ENCODE measurements around the gene CTDSPL.

The CTDSPL gene

GRCh38 chr3:37858742-37859141, 2.9 kb upstream of the CTDSPL start:
- Histone ChIP-seq H3K4me3 (replicated peaks; ENCODE audit: insufficient read depth, low read length) (no peak overlapping the region), H3K27me3 (ENCODE audit: insufficient read depth, poor library complexity, severe bottlenecking) (peaks cover 35% of the 10 kb centered on the region), H3K27ac (replicated peaks) (no peak overlapping the region)
- TF ChIP-seq SPI1 (IDR thresholded peaks at IDR 0.05; ENCODE audit: borderline replicate concordance, low read depth) = no peak
- TF ChIP-seq CTCF (IDR thresholded peaks at IDR 0.05; ENCODE audit: insufficient read depth, low read length) = no peak
- TF ChIP-seq REST (IDR thresholded peaks at IDR 0.05; ENCODE audit: insufficient replicate concordance, low read depth) = no peak
- TF ChIP-seq POLR2AphosphoS5 (IDR thresholded peaks at IDR 0.05; ENCODE audit: low read depth) = no peak
- no peak for TF ChIP-seq GABPA (IDR thresholded peaks at IDR 0.05; ENCODE audit: low read depth)
- no peak for DNase-seq (ENCODE audit: low read depth in 1 of 2, low spot score in 1 of 2)

- DNase-seq (ENCODE audit: low read depth in 1 of 2, low spot score in 1 of 2) = no peak
- TF ChIP-seq GABPA (IDR thresholded peaks at IDR 0.05; ENCODE audit: low read depth) = no peak
- no peak for TF ChIP-seq REST (IDR thresholded peaks at IDR 0.05; ENCODE audit: insufficient replicate concordance, low read depth)
- TF ChIP-seq SPI1 (IDR thresholded peaks at IDR 0.05; ENCODE audit: borderline replicate concordance, low read depth) = no peak
- TF ChIP-seq POLR2AphosphoS5 (IDR thresholded peaks at IDR 0.05; ENCODE audit: low read depth) = no peak
- no peak for TF ChIP-seq CTCF (IDR thresholded peaks at IDR 0.05; ENCODE audit: insufficient read depth, low read length)
- Histone ChIP-seq H3K27ac (replicated peaks) (no peak overlapping the region), H3K27me3 (ENCODE audit: insufficient read depth, poor library complexity, severe bottlenecking) (peaks cover 40% of the 10 kb centered on the region), H3K4me3 (replicated peaks; ENCODE audit: insufficient read depth, low read length) (no peak overlapping the region)
These were observed 2.3 kb upstream of the CTDSPL start for GRCh38 chr3:37859354-37859753.

GRCh38 chr3:37859908-37860199, 1.8 kb upstream of the CTDSPL start:
- no peak for TF ChIP-seq REST (IDR thresholded peaks at IDR 0.05; ENCODE audit: insufficient replicate concordance, low read depth)
- no peak for TF ChIP-seq POLR2AphosphoS5 (IDR thresholded peaks at IDR 0.05; ENCODE audit: low read depth)
- no peak for TF ChIP-seq GABPA (IDR thresholded peaks at IDR 0.05; ENCODE audit: low read depth)
- TF ChIP-seq SPI1 (IDR thresholded peaks at IDR 0.05; ENCODE audit: borderline replicate concordance, low read depth) = no peak
- no peak for TF ChIP-seq CTCF (IDR thresholded peaks at IDR 0.05; ENCODE audit: insufficient read depth, low read length)
- H3K27me3 ChIP-seq (ENCODE audit: insufficient read depth, poor library complexity, severe bottlenecking) = peaks cover 42% of the 10 kb centered on the region
- H3K4me3 ChIP-seq (replicated peaks; ENCODE audit: insufficient read depth, low read length) = no peak overlapping the region
- DNase-seq (ENCODE audit: low read depth in 1 of 2, low spot score in 1 of 2) = no peak
- H3K27ac ChIP-seq (replicated peaks) = no peak overlapping the region

All from HL-60 (cell line).